MCF 10A (cell line): ENCODE results near the gene CDHR2. TPM values are rescaled to one million over a fixed set of nuclear protein-coding genes. Genes with fewer than 3 reads are reported as not detected.

Experiments
- BruUV-seq: library from RNA; stranded (reverse); fragments of 400-500 nt; replicated peaks from 2 replicates; lab custom pipeline; 2021; lab: Mats Ljungman, UMichigan
- CTCF ChIA-PET: fragments of 300-600 bp; sonication (Branson Sonifier 250); formaldehyde crosslinking; extraction: SDS; loops from one replicate; lab custom pipeline; 2021; ENCODE audit warnings: antibody characterized with exemption, inconsistent platforms; lab: Yijun Ruan, JAX
- POLR2A ChIA-PET: fragments of 300-600, 350-650 bp; sonication (Branson Sonifier 250); formaldehyde crosslinking; extraction: SDS; loops from one replicate; lab custom pipeline; 2020; ENCODE audit warnings: antibody characterized with exemption, inconsistent platforms; lab: Yijun Ruan, JAX
- DNase-seq: peaks from one replicate; pipeline ENCODE4 v3.0.0-alpha.2; 2018; ENCODE audit not compliant: unreplicated experiment
- H3K27ac Mint-ChIP-seq: one replicate; pipeline ENCODE4 v1.8.0; 2022; ENCODE audit warnings: mild to moderate bottlenecking, low read depth, mixed read lengths; ENCODE audit not compliant: unreplicated experiment
- H3K27me3 Mint-ChIP-seq: one replicate; pipeline ENCODE4 v1.8.0; 2022; ENCODE audit warnings: mixed read lengths; ENCODE audit not compliant: insufficient read depth, unreplicated experiment
- H3K36me3 Mint-ChIP-seq: one replicate; pipeline ENCODE4 v1.8.0; 2022; ENCODE audit warnings: mild to moderate bottlenecking, moderate library complexity, mixed read lengths; ENCODE audit not compliant: insufficient read depth, unreplicated experiment
- H3K4me1 Mint-ChIP-seq: one replicate; pipeline ENCODE4 v1.8.0; 2022; ENCODE audit warnings: mixed read lengths; ENCODE audit not compliant: insufficient read depth, unreplicated experiment
- H3K4me3 Mint-ChIP-seq: one replicate; pipeline ENCODE4 v1.8.0; 2022; ENCODE audit warnings: mild to moderate bottlenecking, moderate library complexity, mixed read lengths; ENCODE audit not compliant: unreplicated experiment
- H3K9me3 Mint-ChIP-seq: one replicate; pipeline ENCODE4 v1.8.0; 2022; ENCODE audit warnings: mixed read lengths; ENCODE audit not compliant: unreplicated experiment
- CTCF ChIP-seq: fragments of 200-600 bp; IDR thresholded peaks from one replicate; pipeline ENCODE4 v1.8.0; 2022; ENCODE audit warnings: antibody characterized with exemption, mild to moderate bottlenecking; ENCODE audit not compliant: unreplicated experiment
- intact Hi-C: fragments of 100-400 bp; cut with micrococcal nuclease; formaldehyde crosslinking; loops from 2 replicates; pipeline ENCODE4 v1.14.1; 2022
- total RNA-seq: library from RNA; stranded (reverse); gene quantifications from 2 replicates; pipeline ENCODE4 v1.2.3, GENCODE V29; 2022

Gene CDHR2
- total RNA-seq, 1 experiment from 2014 or later, result 0.09 TPM

- Mint-ChIP-seq H3K27ac (peak overlapping the region; percentile 98), H3K36me3 (peaks cover 40% of the 10 kb centered on the region), H3K27me3 (no peaks in the 10 kb centered on the region), H3K4me3 (peak overlapping the region; percentile 91), H3K9me3 (no peaks in the 10 kb centered on the region), H3K4me1 (peaks cover 42% of the 10 kb centered on the region)
- no peak for TF ChIP-seq CTCF
- BruUV-seq, result TSS peak; percentile 26
- peak; percentile 88 for DNase-seq
- CTCF ChIA-PET, result interaction anchor here (0.6 to 5.2 kb wide), 15 partner anchors 11 to 150 kb away, joined by 3 to 39 read pairs (median 5); partner anchors contain the start of genes CLTB and FAF2
- intact Hi-C loops, result no loop called here
- POLR2A ChIA-PET, result interaction anchor here (0.5 to 8.3 kb wide), 38 partner anchors 7 to 919 kb away, joined by 3 to 154 read pairs (median 6); partner anchors contain the start of genes CDHR2, CLTB, FAF2 and HIGD2A
Measured at GRCh38 chr5:176536132-176536901, 12.8 kb upstream of the CDHR2 start.

GRCh38 chr5:176536902-176537553 lies 12.1 kb upstream of the CDHR2 start, which contains the start of gene RNF44:
Gene RNF44, minus strand, starts transcription at chr5:176537402. Its CDS starts 4,930 bp downstream, at chr5:176532472.
- H3K4me1 Mint-ChIP-seq, result peaks cover 49% of the 10 kb centered on the region
- H3K4me3 Mint-ChIP-seq, result peak within 1 kb of the TSS; percentile 91
- intact Hi-C loops, result loop anchor here (1.0 kb wide), 3 partner anchors 45 to 121 kb away; partner anchors contain the start of genes CLTB and FAF2
- no peaks in the 10 kb centered on the region for H3K27me3 Mint-ChIP-seq
- H3K36me3 Mint-ChIP-seq, result peaks cover 37% of the 10 kb centered on the region
- H3K9me3 Mint-ChIP-seq, result no peaks in the 10 kb centered on the region
- no TSS peak for BruUV-seq
- POLR2A ChIA-PET, result interaction anchor here (0.5 to 8.3 kb wide), 42 partner anchors 9 to 1025 kb away, joined by 3 to 154 read pairs (median 5); partner anchors contain the start of genes CDHR2, CLTB, FAF2 and HIGD2A
- CTCF ChIA-PET, result interaction anchor here (0.6 to 5.2 kb wide), 9 partner anchors 16 to 473 kb away, joined by 3 to 39 read pairs (median 4); partner anchors contain the start of genes CLTB and FAF2
- no peak for TF ChIP-seq CTCF
- peak within 1 kb of the TSS; percentile 98 for H3K27ac Mint-ChIP-seq
- DNase-seq, result peak; percentile 99

GRCh38 chr5:176537554-176538229 lies 11.4 kb upstream of the CDHR2 start:
- Mint-ChIP-seq H3K27ac (peak overlapping the region; percentile 98), H3K4me3 (peak overlapping the region; percentile 91), H3K9me3 (no peaks in the 10 kb centered on the region), H3K36me3 (peaks cover 34% of the 10 kb centered on the region), H3K27me3 (no peaks in the 10 kb centered on the region), H3K4me1 (peaks cover 56% of the 10 kb centered on the region)
- intact Hi-C loops, result loop anchor here (1.0 kb wide), 3 partner anchors 45 to 121 kb away; partner anchors contain the start of genes CLTB and FAF2
- BruUV-seq, result no TSS peak
- CTCF ChIA-PET, result interaction anchor here (0.5 to 5.2 kb wide), 13 partner anchors 16 to 472 kb away, joined by 3 to 39 read pairs (median 4); partner anchors contain the start of genes CLTB and FAF2
- TF ChIP-seq CTCF, result no peak
- POLR2A ChIA-PET, result interaction anchor here (0.6 to 8.3 kb wide), 41 partner anchors 9 to 1026 kb away, joined by 3 to 154 read pairs (median 5); partner anchors contain the start of genes CDHR2, CLTB, FAF2 and HIGD2A
- DNase-seq, result peak; percentile 100
